ENCODE data around the gene NBEA.

The NBEA gene

DNA sequence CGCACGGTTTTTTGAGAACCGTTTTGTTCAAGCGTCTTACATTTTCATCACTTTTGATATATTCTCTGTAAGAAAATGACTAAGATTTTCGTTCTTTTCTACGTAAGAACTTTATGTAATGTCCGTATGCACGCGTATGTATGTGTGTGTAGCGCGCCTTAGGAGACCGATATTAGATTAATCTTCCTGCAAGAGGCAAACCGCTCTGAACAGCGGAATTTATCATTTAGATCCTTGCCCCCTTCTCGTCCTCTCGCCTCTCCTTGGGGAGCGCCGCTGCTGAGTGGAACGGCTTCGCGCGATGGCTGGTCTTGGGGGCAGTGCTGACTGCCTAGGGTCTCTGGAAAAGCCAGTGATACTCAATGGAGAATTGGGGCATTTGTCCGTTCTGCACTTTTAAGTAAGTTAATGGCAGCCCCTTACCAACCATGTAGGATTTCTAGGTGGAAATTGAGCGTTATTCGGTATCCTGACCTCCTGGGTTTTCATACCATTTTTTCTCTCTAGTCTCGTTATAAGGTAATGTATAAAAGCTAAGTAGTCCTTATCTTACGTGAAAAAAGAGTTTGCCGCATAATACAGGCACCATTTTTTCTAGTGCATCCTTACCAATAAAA is 529.7 kb downstream of the NBEA start:
- Histone ChIP-seq H2BK15ac (ENCODE audit: low read depth, poor library complexity, severe bottlenecking) (no peak overlapping the region), H4K91ac (ENCODE audit: low read length) (no peak overlapping the region), H3K4me2 (ENCODE audit: low read length, poor library complexity, severe bottlenecking) (no peak overlapping the region), H3K36me3 (ENCODE audit: control insufficient read depth in 1 of 2, insufficient read depth in 2 of 2, low read depth in 1 of 2, low read length in 2 of 2) (peaks cover 0 to 7% of the 10 kb centered on the region in 2 experiments), H4K8ac (ENCODE audit: low read length) (no peak overlapping the region), H3K23ac (ENCODE audit: low read length in 2 of 2) (no peak overlapping the region), H3K9me3 (ENCODE audit: control insufficient read depth, low read length) (no peaks in the 10 kb centered on the region), H3K4me3 (ENCODE audit: insufficient read depth in 1 of 2, low read depth in 1 of 2, low read length in 2 of 2) (peak overlapping the region in 1 of 2 experiments; percentile 98), H2AFZ (ENCODE audit: low read depth, low read length) (no peak overlapping the region), H3K18ac (ENCODE audit: low read depth in 1 of 2, low read length in 2 of 2) (no peak overlapping the region), H3K14ac (ENCODE audit: low read length in 2 of 2) (no peak overlapping the region), H3K4me1 (ENCODE audit: control insufficient read depth, insufficient read depth, low read depth, low read length) (peaks cover 17% of the 10 kb centered on the region), H3K4ac (ENCODE audit: low read depth in 1 of 2, low read length in 2 of 2) (no peak overlapping the region), H3K79me1 (replicated peaks; ENCODE audit: low read length, poor library complexity, severe bottlenecking) (peaks cover 4% of the 10 kb centered on the region), H3K9ac (ENCODE audit: low read length) (peak overlapping the region; percentile 95), H2BK12ac (ENCODE audit: low read length in 2 of 2) (no peak overlapping the region), H3K27me3 (ENCODE audit: control insufficient read depth in 1 of 2, insufficient read depth in 1 of 2, low read length in 2 of 2) (peaks cover 0 to 45% of the 10 kb centered on the region in 2 experiments), H2AK5ac (ENCODE audit: low read length, severe bottlenecking) (no peak overlapping the region), H3K27ac (ENCODE audit: low read length, poor library complexity, severe bottlenecking) (no peak overlapping the region), H2BK120ac (ENCODE audit: low read depth, low read length) (no peak overlapping the region), H2BK5ac (ENCODE audit: low read depth, low read length, poor library complexity, severe bottlenecking) (no peak overlapping the region)
- DNase-seq, result peak; percentile 16
- 2% methylated on average over 19 of the region's 28 CpGs for WGBS

- Histone ChIP-seq H3K18ac (ENCODE audit: low read depth in 1 of 2, low read length in 2 of 2) (no peak overlapping the region), H2BK15ac (ENCODE audit: low read depth, poor library complexity, severe bottlenecking) (no peak overlapping the region), H3K4me2 (ENCODE audit: low read length, poor library complexity, severe bottlenecking) (no peak overlapping the region), H3K4me3 (ENCODE audit: insufficient read depth in 1 of 2, low read depth in 1 of 2, low read length in 2 of 2) (peak overlapping the region in 1 of 2 experiments; percentile 98), H2BK120ac (ENCODE audit: low read depth, low read length) (no peak overlapping the region), H2BK12ac (ENCODE audit: low read length in 2 of 2) (no peak overlapping the region), H4K8ac (ENCODE audit: low read length) (no peak overlapping the region), H2AFZ (ENCODE audit: low read depth, low read length) (no peak overlapping the region), H4K91ac (ENCODE audit: low read length) (no peak overlapping the region), H3K36me3 (ENCODE audit: control insufficient read depth in 1 of 2, insufficient read depth in 2 of 2, low read depth in 1 of 2, low read length in 2 of 2) (peaks cover 0 to 7% of the 10 kb centered on the region in 2 experiments), H3K27ac (ENCODE audit: low read length, poor library complexity, severe bottlenecking) (no peak overlapping the region), H3K79me1 (replicated peaks; ENCODE audit: low read length, poor library complexity, severe bottlenecking) (peaks cover 4% of the 10 kb centered on the region), H3K27me3 (ENCODE audit: control insufficient read depth in 1 of 2, insufficient read depth in 1 of 2, low read length in 2 of 2) (peaks cover 0 to 51% of the 10 kb centered on the region in 2 experiments), H3K9me3 (ENCODE audit: control insufficient read depth, low read length) (no peaks in the 10 kb centered on the region), H3K4me1 (ENCODE audit: control insufficient read depth, insufficient read depth, low read depth, low read length) (peaks cover 17% of the 10 kb centered on the region), H3K23ac (ENCODE audit: low read length in 2 of 2) (no peak overlapping the region), H2AK5ac (ENCODE audit: low read length, severe bottlenecking) (no peak overlapping the region), H3K14ac (ENCODE audit: low read length in 2 of 2) (no peak overlapping the region), H3K4ac (ENCODE audit: low read depth in 1 of 2, low read length in 2 of 2) (no peak overlapping the region), H3K9ac (ENCODE audit: low read length) (peak overlapping the region; percentile 95), H2BK5ac (ENCODE audit: low read depth, low read length, poor library complexity, severe bottlenecking) (no peak overlapping the region)
- 8% methylated on average over 6 of the region's 7 CpGs for WGBS
- no peak for DNase-seq
Measured at GRCh38 chr13:35472323-35472881, 530.3 kb downstream of the NBEA start.

DNA sequence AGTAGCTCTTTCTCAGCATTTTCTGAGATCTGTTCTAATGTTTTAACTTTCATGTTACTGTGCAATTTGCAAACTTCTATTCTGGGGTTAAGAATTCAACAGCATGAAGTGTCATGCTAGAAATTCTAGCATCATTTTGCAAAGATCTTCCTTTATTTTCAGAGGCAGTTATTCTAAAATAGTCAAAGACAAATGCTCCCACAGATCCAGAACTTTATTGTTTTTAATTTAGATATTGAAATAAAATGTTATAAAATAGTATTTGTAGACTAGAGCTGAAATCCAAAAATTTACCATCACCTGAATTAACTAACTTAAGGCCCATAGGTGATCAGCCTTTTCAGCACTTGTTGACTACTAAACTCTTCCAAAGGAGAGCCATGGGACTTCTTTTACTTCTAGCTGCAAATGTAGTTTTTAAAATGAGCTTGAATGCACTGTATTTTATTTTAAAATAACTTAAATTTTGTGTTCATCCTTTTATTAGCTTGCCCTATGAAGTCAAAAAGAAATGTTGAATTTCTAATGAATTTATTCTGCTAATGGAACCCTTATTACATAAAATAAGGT is 531.2 kb downstream of the NBEA start:
- Histone ChIP-seq H2BK5ac (ENCODE audit: low read depth, low read length, poor library complexity, severe bottlenecking) (no peak overlapping the region), H2BK120ac (ENCODE audit: low read depth, low read length) (no peak overlapping the region), H3K4me1 (ENCODE audit: control insufficient read depth, insufficient read depth, low read depth, low read length) (peaks cover 19% of the 10 kb centered on the region), H3K4me3 (ENCODE audit: insufficient read depth in 1 of 2, low read depth in 1 of 2, low read length in 2 of 2) (peak overlapping the region in 1 of 2 experiments; percentile 98), H3K27me3 (ENCODE audit: control insufficient read depth in 1 of 2, insufficient read depth in 1 of 2, low read length in 2 of 2) (peaks cover 0 to 57% of the 10 kb centered on the region in 2 experiments), H3K9ac (ENCODE audit: low read length) (peak overlapping the region; percentile 95), H2AFZ (ENCODE audit: low read depth, low read length) (no peak overlapping the region), H3K18ac (ENCODE audit: low read depth in 1 of 2, low read length in 2 of 2) (no peak overlapping the region), H3K14ac (ENCODE audit: low read length in 2 of 2) (no peak overlapping the region), H4K91ac (ENCODE audit: low read length) (no peak overlapping the region), H2AK5ac (ENCODE audit: low read length, severe bottlenecking) (no peak overlapping the region), H3K23ac (ENCODE audit: low read length in 2 of 2) (no peak overlapping the region), H4K8ac (ENCODE audit: low read length) (no peak overlapping the region), H3K79me1 (replicated peaks; ENCODE audit: low read length, poor library complexity, severe bottlenecking) (peaks cover 4% of the 10 kb centered on the region), H3K9me3 (ENCODE audit: control insufficient read depth, low read length) (no peaks in the 10 kb centered on the region), H3K27ac (ENCODE audit: low read length, poor library complexity, severe bottlenecking) (no peak overlapping the region), H3K4me2 (ENCODE audit: low read length, poor library complexity, severe bottlenecking) (no peak overlapping the region), H3K4ac (ENCODE audit: low read depth in 1 of 2, low read length in 2 of 2) (no peak overlapping the region), H2BK15ac (ENCODE audit: low read depth, poor library complexity, severe bottlenecking) (no peak overlapping the region), H3K36me3 (ENCODE audit: control insufficient read depth in 1 of 2, insufficient read depth in 2 of 2, low read depth in 1 of 2, low read length in 2 of 2) (peaks cover 0 to 7% of the 10 kb centered on the region in 2 experiments), H2BK12ac (ENCODE audit: low read length in 2 of 2) (no peak overlapping the region)
- DNase-seq, result no peak

DNA sequence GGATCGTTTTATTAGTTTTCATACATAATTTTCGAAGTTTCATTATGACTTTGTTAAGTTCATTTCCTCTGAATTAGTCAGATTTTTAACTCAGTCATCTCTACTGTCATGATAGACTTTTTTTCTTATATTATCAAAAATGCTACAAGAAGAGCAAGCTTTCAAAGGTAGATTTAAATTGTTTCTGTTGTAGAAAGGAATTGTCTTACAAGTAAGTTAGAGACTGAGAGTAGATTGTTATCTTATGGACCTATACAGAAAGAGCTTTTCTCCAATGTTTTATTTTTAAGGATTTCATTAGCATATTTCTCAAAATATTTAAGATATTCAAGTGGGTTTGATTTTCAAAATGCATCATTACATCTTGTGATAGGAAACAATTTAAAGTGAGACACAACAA is 531.7 kb downstream of the NBEA start:
- Histone ChIP-seq H3K4me1 (ENCODE audit: control insufficient read depth, insufficient read depth, low read depth, low read length) (peaks cover 24% of the 10 kb centered on the region), H3K27me3 (ENCODE audit: control insufficient read depth in 1 of 2, insufficient read depth in 1 of 2, low read length in 2 of 2) (peaks cover 0 to 62% of the 10 kb centered on the region in 2 experiments), H3K9me3 (ENCODE audit: control insufficient read depth, low read length) (no peaks in the 10 kb centered on the region), H3K4me3 (ENCODE audit: insufficient read depth in 1 of 2, low read depth in 1 of 2, low read length in 2 of 2) (peak overlapping the region in 1 of 2 experiments; percentile 98), H2BK12ac (ENCODE audit: low read length in 2 of 2) (no peak overlapping the region), H3K4me2 (ENCODE audit: low read length, poor library complexity, severe bottlenecking) (no peak overlapping the region), H3K18ac (ENCODE audit: low read depth in 1 of 2, low read length in 2 of 2) (no peak overlapping the region), H2BK120ac (ENCODE audit: low read depth, low read length) (no peak overlapping the region), H4K8ac (ENCODE audit: low read length) (no peak overlapping the region), H4K91ac (ENCODE audit: low read length) (no peak overlapping the region), H3K36me3 (ENCODE audit: control insufficient read depth in 1 of 2, insufficient read depth in 2 of 2, low read depth in 1 of 2, low read length in 2 of 2) (peaks cover 0 to 7% of the 10 kb centered on the region in 2 experiments), H3K23ac (ENCODE audit: low read length in 2 of 2) (no peak overlapping the region), H2BK15ac (ENCODE audit: low read depth, poor library complexity, severe bottlenecking) (no peak overlapping the region), H3K9ac (ENCODE audit: low read length) (peak overlapping the region; percentile 95), H3K27ac (ENCODE audit: low read length, poor library complexity, severe bottlenecking) (no peak overlapping the region), H2BK5ac (ENCODE audit: low read depth, low read length, poor library complexity, severe bottlenecking) (no peak overlapping the region), H2AK5ac (ENCODE audit: low read length, severe bottlenecking) (no peak overlapping the region), H3K4ac (ENCODE audit: low read depth in 1 of 2, low read length in 2 of 2) (no peak overlapping the region), H2AFZ (ENCODE audit: low read depth, low read length) (no peak overlapping the region), H3K79me1 (replicated peaks; ENCODE audit: low read length, poor library complexity, severe bottlenecking) (peaks cover 6% of the 10 kb centered on the region), H3K14ac (ENCODE audit: low read length in 2 of 2) (no peak overlapping the region)
- DNase-seq, result no peak
- no CpG with 5 or more reads among the region's 2 CpGs for WGBS

Data from mesenchymal stem cell (in vitro differentiated cells and primary cell).